Measurements from ENCODE around the gene KDM8.

Gene KDM8

GRCh38 chr16:27195941-27196595 lies 7.3 kb upstream of the KDM8 start (continued):
- no peak for TF ChIP-seq OSR1 (CRISPR knock-in tag; IDR thresholded peaks at IDR 0.05)
- TF ChIP-seq ARNTL (CRISPR knock-in tag; IDR thresholded peaks at IDR 0.05; ENCODE audit: borderline replicate concordance, low read depth) = no peak

- TF ChIP-seq TCF4 (CRISPR knock-in tag; IDR thresholded peaks at IDR 0.05; ENCODE audit: borderline replicate concordance) (no peak), ZFP30 (CRISPR knock-in tag; IDR thresholded peaks at IDR 0.05) (no peak), RARB (CRISPR knock-in tag; IDR thresholded peaks at IDR 0.05) (no peak), ZNF565 (CRISPR knock-in tag; conservative IDR thresholded peaks at IDR 0.05; ENCODE audit: low read depth) (no peak), TOX (CRISPR knock-in tag; IDR thresholded peaks at IDR 0.05; ENCODE audit: borderline replicate concordance) (no peak), ARNTL (CRISPR knock-in tag; IDR thresholded peaks at IDR 0.05; ENCODE audit: borderline replicate concordance, low read depth) (no peak), CSDC2 (CRISPR knock-in tag; IDR thresholded peaks at IDR 0.05) (no peak), ESRRG (CRISPR knock-in tag; IDR thresholded peaks at IDR 0.05) (no peak), GLIS3 (CRISPR knock-in tag; IDR thresholded peaks at IDR 0.05) (no peak), OSR1 (CRISPR knock-in tag; IDR thresholded peaks at IDR 0.05) (no peak), ZNF70 (CRISPR knock-in tag; IDR thresholded peaks at IDR 0.05) (no peak), ZNF8 (CRISPR knock-in tag; IDR thresholded peaks at IDR 0.05) (no peak), PPARA (CRISPR knock-in tag; IDR thresholded peaks at IDR 0.05; ENCODE audit: borderline replicate concordance) (no peak)
- TF ChIP-seq, protein P1, sequence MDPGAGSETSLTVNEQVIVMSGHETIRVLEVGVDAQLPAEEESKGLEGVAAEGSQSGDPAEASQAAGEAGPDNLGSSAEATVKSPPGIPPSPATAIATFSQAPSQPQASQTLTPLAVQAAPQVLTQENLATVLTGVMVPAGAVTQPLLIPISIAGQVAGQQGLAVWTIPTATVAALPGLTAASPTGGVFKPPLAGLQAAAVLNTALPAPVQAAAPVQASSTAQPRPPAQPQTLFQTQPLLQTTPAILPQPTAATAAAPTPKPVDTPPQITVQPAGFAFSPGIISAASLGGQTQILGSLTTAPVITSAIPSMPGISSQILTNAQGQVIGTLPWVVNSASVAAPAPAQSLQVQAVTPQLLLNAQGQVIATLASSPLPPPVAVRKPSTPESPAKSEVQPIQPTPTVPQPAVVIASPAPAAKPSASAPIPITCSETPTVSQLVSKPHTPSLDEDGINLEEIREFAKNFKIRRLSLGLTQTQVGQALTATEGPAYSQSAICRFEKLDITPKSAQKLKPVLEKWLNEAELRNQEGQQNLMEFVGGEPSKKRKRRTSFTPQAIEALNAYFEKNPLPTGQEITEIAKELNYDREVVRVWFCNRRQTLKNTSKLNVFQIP (CRISPR knock-in tag; IDR thresholded peaks at IDR 0.05; ENCODE audit: borderline replicate concordance, low read depth) = no peak
- TF ChIP-seq, protein P2, sequence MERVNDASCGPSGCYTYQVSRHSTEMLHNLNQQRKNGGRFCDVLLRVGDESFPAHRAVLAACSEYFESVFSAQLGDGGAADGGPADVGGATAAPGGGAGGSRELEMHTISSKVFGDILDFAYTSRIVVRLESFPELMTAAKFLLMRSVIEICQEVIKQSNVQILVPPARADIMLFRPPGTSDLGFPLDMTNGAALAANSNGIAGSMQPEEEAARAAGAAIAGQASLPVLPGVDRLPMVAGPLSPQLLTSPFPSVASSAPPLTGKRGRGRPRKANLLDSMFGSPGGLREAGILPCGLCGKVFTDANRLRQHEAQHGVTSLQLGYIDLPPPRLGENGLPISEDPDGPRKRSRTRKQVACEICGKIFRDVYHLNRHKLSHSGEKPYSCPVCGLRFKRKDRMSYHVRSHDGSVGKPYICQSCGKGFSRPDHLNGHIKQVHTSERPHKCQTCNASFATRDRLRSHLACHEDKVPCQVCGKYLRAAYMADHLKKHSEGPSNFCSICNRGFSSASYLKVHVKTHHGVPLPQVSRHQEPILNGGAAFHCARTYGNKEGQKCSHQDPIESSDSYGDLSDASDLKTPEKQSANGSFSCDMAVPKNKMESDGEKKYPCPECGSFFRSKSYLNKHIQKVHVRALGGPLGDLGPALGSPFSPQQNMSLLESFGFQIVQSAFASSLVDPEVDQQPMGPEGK (CRISPR knock-in tag; IDR thresholded peaks at IDR 0.05; ENCODE audit: borderline replicate concordance) = no peak
- TF ChIP-seq, protein P3, sequence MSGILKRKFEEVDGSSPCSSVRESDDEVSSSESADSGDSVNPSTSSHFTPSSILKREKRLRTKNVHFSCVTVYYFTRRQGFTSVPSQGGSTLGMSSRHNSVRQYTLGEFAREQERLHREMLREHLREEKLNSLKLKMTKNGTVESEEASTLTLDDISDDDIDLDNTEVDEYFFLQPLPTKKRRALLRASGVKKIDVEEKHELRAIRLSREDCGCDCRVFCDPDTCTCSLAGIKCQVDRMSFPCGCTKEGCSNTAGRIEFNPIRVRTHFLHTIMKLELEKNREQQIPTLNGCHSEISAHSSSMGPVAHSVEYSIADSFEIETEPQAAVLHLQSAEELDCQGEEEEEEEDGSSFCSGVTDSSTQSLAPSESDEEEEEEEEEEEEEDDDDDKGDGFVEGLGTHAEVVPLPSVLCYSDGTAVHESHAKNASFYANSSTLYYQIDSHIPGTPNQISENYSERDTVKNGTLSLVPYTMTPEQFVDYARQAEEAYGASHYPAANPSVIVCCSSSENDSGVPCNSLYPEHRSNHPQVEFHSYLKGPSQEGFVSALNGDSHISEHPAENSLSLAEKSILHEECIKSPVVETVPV (CRISPR knock-in tag; IDR thresholded peaks at IDR 0.05) = no peak
- ATAC-seq = no peak
These were observed 6.3 kb upstream of the KDM8 start for GRCh38 chr16:27197004-27197403.

DNA sequence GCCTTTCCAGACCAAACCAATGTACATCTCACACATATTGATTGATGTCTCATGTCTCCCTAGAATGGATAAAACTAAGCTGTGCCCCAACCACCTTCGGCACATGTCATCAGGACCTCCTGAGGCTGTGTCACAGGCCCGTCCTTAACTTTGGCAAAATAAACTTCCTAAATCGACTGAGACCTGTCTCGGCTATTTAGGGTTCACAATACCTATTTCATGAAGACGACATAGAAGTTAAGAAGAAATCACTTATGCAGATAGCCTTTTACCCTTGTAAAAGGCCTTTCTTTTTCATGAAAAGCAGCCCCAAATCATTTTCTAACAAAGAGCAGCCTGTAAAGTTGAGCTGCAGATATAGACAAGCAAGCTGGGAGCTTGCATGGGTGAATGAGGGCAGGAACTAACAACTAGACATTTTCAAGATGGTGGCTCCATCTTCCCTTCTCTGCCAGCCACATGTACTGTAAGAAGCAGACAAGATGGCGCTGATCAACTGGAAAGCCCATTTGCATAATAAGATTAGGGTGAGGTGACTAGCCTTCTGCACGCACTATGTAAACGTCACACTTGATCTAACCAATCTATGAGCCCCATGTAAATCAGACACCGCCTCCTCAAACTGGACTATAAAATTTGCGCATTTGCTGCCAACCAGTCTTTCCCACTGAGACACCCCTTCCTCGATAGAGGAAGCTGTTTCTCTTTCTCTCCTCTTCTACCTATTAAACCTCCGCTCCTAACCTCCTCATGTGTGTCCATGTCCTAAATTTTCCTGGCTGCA lies 4.7 kb upstream of the KDM8 start:
- TF ChIP-seq ZNF565 (CRISPR knock-in tag; conservative IDR thresholded peaks at IDR 0.05; ENCODE audit: low read depth) (no peak), ZNF8 (CRISPR knock-in tag; IDR thresholded peaks at IDR 0.05) (no peak), ESRRG (CRISPR knock-in tag; IDR thresholded peaks at IDR 0.05) (no peak), ZC3H10 (CRISPR knock-in tag; IDR thresholded peaks at IDR 0.05) (no peak), BACH2 (CRISPR knock-in tag; IDR thresholded peaks at IDR 0.05; ENCODE audit: borderline replicate concordance) (no peak), SNAI2 (CRISPR knock-in tag; IDR thresholded peaks at IDR 0.05) (no peak), ZFP30 (CRISPR knock-in tag; IDR thresholded peaks at IDR 0.05) (no peak), TSHZ2 (CRISPR knock-in tag; IDR thresholded peaks at IDR 0.05) (no peak)
- TF ChIP-seq, protein P3 (CRISPR knock-in tag; IDR thresholded peaks at IDR 0.05) = no peak
- no peak for ATAC-seq

Data from SK-N-SH treated with all-trans-retinoic acid at 6 μM for 48 hours (cell line).